ENCODE results near the gene ELOVL2.
A peak's percentile ranks its signal among the peaks of the same experiment; 100 is the strongest.
"Not testable (repeated sequence)": the region's sequence is repeated elsewhere in the genome, so short reads cannot be mapped to it uniquely, and the experiment has no call there.

The ELOVL2 gene

DNA sequence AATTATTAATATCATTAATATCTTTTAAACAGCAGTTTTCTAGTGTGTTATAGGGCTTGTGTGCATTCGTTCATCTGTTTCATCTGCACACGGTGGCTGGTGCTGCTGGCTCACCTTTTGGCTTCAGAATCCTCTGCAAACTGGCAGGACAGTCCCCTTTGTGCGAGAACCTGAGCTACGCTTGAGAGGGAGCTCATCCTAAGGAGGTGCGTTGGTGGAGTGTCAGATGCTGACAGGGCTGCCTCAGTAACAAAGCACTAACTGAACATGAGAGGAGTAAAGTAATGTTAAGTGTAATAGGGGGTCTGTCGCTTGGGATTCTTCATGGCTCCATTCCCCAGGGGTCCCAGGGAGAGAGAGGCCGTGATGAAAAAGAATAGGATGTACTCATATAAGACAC lies 22.4 kb downstream of the ELOVL2 start:
- DNase-seq (ENCODE audit: low read depth in 2 of 2), result no peak

DNA sequence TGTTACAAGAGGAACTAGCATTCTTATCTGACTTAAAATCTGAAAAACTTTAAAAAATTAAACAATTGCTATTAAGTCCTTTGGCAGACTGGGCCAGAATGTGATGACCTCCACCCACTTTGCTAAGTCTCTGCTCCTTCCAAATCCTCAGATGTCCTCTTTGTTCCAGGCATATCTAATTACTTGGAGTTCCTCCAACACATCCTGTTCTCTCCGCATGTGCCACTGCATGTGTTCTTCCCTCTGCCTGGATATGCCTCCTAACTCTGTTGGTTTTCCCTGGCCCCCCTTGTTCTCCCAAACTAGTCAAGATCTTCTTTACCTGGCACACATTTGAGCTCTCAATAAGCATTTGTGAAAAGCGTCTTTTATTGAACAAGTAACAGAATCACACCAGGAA lies 23.1 kb downstream of the ELOVL2 start:
- no peak for DNase-seq (ENCODE audit: low read depth in 2 of 2)

DNA sequence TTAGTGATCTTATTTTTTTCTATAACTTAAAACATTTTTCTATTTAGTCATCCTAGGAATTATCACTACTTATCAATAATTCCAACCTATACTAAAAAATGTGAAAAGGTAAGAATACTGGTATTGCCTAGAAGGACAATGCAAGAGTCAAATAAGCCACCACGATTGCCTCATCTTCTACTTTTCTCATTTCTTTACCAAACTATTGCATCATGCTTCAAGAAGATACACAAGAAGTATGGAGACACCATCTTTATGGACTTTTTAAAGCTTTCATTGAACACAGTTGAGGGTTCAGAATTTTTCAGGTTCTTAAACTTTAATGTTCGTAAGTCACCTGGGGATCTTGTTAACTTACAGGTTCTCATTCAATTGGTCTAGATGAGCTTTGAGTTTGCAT lies 25.9 kb downstream of the ELOVL2 start:
- no peak for DNase-seq (ENCODE audit: low read depth in 2 of 2)

DNA sequence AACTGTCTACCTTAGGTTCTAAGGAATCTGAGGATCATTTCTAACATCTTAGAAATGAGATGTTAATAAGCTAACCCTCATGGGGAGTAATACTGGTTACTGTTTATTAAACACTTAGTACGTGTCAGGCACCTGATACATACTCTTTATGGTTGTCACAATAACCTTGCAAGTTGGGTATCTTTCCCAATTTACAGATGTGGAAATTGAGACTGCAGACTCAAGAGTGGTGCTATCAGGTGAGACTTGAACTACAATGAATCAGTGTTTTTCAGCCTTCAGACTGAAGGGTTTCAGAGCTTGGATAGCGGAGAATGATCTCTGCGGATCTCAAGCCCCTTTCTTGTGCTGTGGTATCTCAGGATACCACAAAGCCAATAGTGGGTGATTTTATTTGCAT lies 27.0 kb downstream of the ELOVL2 start:
- DNase-seq (ENCODE audit: low read depth in 2 of 2), result no peak

DNA sequence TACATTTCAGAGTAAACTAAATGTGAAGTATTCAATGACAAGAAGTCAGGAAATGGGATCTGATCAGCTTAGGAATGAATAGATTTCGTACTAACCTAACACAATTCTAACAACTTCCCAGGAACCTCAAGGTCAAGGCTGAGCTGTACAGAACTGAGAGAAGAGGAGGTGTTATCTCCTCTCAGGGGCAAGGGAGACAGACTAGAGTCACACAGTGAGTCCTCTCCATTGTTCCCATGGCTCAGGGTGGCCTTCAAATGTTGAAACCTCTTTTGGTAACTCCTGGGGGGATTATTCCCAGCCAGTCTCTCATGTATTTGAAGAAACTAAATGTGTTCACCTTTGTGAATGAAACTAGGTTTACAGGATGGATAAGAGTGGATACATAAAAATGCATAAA lies 27.7 kb downstream of the ELOVL2 start:
- no peak for DNase-seq (ENCODE audit: low read depth in 2 of 2)

DNA sequence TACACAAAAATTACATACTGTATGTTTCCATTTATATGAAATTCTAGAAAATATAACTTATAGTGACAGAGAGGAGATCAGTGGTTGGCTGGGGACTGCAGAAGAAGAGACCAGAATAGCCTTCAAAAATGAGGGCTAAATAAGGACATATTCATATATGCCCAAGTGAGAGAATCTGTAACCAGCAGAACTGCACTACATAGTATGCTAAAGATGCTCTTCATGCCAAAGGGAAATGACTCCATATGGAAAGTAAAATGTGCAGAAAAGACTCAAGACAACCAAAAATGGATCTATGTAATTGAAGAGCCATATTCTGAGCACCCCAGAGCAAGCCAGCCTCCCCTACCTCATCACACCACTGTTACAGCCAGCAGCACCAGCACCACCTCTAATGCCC lies 29.0 kb downstream of the ELOVL2 start:
- DNase-seq (ENCODE audit: low read depth in 2 of 2), result no peak

DNA sequence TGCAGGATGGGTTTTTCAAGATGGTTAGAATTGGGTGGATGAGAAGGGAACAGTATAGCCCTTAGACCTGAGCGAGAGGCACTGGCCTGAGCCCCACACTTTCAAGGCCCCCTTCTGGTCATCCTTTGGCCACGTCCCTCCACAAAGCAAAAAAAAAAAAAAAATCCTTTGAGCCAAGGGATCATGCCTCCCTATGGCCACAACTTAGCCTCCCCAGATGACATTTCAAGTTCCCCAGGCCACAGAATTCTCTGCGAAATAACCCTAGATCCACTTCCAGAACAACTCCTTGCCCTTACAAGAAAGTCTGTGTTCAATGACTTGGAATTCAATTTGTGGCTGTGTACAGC lies 30.4 kb downstream of the ELOVL2 start:
- DNase-seq (ENCODE audit: low read depth in 2 of 2), result no peak

DNA sequence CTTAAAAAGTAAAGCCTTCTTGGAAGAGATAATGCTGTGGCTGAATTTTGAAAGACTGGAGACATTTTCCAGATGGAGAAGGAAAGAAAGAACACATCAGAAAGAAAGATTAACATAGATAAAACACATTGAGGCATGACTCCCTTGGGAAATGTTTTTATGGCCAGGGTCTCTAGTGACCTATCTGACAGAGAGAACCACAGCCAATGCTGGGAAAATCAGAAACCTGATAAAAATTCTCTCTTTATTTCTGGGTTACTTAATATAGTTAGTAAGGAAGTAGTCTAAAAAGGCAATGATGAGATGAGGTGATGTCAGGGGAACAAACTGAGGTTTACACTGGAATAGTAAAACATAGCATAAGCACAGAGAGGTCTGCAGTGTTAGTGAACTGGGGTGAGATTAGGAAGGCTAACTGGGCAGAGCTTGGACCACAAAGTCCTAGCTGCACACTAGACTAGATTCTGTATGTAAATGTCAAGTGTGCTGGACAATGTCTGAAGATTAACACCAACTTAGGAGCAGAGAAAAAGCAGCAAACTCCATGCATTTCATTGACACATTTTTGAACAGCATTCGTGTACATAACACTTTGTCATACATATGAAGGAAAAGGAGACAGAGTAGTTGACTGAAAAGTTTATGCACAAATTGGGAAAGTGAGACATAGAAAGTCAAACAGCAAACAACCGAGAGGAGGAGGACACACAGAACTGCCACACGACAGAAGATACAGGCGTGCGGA lies 31.0 kb downstream of the ELOVL2 start:
- no peak for DNase-seq (ENCODE audit: low read depth in 2 of 2)

DNA sequence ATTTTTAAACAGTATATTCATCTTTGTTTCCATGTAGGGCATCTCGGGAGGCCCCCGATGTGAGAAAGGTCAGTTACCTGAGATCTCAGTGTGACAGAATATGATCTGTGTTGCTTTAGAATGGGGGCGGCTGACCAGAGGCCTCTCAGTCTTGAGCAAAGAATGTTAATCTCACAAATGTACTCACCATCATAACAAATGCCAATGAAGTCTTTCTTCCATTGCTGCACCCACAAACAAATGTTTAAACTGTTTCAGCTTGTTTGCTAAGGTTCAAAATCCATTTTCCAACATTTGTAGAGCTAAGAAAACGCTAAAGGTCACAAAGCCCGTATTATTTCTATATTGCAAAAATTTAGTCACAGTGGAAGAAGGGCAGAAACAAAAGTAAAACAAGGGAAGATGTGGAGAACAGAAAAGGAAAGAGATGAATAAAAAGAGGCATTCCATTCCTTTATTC lies 31.8 kb downstream of the ELOVL2 start:
- no peak for DNase-seq (ENCODE audit: low read depth in 2 of 2)

DNA sequence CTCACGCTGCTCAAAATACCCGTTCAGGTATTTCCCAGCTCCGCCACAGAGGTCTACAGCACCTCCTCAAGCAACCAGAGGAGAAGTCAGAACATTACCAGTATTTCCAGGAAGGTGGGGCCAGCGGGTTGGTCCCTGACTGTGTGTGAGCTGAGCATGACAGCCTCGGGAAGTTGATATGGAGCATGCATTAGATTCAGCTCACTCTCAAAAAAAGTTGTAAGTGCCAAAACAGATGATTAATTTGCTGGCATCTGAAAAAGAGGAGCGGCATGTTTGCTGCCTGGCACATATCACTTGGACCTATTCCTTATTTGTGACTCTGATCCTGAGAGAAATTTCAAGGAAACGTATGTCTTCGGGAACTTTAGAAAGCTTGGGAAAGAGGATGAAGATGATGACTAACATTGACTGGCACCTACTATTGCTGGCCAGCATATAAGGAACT lies 32.3 kb downstream of the ELOVL2 start:
- DNase-seq (ENCODE audit: low read depth in 2 of 2), result no peak

DNA sequence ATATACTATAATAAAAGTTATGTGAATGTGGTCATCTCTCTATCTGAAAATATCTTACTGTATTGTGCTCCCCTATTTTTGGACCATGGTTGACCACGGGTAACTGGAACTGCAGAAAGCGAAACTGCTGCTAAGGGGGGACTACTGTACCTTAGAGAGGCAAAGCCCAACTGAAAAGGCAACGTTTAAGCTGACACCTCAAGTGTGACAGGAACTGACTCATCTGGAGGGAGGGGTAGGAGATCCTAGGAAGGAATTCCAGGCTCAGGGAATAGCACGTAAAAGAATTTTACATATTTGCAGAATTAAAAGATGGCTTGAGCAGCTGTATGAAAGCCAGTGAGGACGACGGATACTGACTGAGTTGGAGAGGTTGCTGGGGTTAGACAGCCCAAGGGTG lies 34.8 kb downstream of the ELOVL2 start:
- DNase-seq (ENCODE audit: low read depth in 2 of 2), result peak in 1 of 2 experiments; percentile 47

DNA sequence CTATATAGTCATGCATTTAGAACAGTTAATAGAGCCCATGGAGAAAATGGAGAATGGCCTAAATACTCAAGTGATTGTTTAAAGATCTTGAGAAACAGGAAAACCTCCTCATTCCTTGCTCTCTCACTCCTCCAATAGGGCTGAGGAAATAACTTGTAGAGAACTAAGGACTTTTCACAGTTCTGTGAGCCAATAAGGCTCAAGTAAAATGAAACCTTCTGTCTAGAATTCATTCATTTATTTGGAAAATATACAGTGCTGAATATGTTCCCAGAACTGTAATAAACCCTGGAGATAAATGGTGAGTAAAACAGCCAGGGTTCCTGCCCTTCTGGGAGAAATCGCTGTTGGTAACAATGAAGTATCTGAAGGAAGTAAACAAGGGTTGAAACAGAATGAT lies 35.3 kb downstream of the ELOVL2 start:
- peak; percentile 38 to 44 for DNase-seq (ENCODE audit: low read depth in 2 of 2)

DNA sequence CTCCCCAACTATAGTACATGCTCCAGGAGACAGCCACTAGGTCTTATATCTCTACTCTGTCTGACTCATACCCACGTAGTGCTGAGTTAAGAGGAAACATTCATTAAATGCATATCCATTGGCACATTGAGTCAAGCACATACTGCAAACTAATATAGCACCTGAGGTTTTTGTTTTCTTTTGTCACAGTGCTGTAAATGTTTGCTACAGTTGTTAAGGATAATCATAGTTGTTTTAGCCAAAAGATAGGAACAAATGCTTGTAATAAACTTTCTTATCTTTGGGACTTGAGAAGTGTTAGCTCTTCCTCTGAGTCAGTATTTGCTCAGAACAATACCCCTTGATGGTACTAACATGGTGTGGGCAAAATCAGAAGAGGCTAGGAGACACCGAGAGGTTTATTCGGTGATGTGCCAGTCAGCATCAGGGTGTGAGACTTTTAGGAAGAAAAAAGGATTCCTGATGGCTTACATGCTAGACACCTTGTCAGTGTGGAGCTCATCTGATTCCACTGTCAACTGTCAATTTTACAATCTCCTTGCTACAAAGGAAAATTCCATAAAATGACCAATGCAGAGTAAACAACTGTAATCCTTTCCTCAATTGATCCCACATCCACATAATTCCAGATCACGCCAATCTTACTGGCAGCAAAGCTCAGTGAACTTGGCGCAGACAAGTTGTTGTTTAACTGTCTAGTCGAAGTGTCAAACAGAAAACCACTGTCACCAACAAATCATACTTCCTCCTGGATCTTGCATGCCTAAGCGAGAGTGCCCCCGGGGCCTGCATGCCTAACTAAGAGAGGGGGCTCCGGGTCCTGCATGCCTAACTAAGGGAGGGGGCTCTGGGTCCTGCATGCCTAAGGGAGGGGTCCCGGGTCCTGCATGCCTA lies 36.1 kb downstream of the ELOVL2 start:
- DNase-seq (ENCODE audit: low read depth in 2 of 2), result no peak

DNA sequence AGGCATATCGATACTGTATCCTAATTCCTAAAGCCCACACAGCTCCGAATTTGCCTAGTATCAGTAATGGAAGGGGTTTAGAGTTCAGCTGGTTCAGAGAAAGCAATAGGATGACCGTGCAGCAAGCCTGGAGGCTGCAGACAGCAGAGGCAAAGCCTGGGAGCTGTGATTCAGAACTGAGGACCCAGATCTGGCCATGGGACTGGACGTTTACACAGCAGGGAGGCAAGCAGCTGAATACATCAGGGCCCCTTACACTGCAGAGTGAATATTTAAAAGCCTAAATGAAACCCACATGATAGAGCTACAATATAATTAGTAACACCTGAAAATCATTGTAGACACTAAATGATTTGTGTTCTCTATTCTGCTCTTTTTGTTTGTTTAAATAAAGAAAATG lies 38.0 kb downstream of the ELOVL2 start:
- peak; percentile 52 to 60 for DNase-seq (ENCODE audit: low read depth in 2 of 2)

DNA sequence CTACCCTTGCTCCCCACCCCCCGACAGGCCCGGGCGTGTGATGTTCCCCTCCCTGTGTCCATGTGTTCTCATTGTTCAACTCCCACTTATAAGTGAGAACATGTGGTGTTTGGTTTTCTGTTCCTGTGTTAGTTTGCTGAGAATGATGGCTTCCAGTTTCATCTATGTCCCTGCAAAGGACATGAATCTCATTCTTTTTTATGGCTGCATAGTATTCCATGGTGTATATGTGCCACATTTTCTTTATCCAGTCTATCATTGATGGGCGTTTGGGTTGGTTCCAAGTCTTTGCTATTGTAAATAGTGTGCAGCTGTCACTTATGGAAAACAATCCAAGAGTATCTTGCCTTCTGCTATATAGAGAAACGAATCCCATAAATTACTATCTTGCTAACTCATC lies 40.8 kb downstream of the ELOVL2 start:
- not testable (repeated sequence) for DNase-seq (ENCODE audit: low read depth in 2 of 2)

DNA sequence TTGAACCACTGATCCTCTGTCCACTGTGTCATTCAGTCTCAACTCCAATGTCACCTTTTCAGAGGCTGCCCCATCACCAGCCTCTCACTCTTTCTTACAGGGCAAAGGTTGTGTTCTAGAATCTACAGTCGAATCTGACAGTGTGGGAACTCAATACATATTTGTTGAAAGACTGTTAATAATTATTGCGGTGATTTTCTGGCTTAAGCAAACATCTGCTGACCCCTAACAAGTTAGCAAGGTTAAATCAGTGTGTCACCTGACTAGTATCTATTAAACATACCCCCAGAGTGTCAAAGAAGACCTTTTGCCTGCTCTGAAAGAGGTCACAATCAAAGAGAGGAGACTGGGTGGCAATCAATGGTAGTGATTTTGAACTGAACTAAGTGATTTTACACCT lies 41.9 kb downstream of the ELOVL2 start:
- no peak for DNase-seq (ENCODE audit: low read depth in 2 of 2)

DNA sequence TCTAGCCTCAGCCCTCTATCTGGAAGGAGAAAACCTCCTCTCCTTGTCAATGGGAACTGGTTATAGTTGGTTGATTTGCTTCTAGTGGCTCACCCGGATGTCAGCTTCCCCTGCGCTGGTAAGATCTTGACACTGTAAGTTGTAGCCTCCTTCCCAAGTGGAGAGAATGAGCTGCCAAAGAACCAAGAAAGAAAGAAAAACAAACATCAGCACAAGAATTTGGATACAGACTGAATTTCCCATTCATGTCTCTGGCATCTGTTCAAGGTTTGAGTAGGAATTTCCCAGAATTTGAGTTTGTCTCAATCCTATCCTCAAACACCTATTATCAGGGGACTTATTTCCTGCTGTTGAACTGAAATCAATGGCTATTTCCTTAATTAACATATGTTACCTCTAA lies 44.1 kb downstream of the ELOVL2 start:
- DNase-seq (ENCODE audit: low read depth in 2 of 2), result no peak

DNA sequence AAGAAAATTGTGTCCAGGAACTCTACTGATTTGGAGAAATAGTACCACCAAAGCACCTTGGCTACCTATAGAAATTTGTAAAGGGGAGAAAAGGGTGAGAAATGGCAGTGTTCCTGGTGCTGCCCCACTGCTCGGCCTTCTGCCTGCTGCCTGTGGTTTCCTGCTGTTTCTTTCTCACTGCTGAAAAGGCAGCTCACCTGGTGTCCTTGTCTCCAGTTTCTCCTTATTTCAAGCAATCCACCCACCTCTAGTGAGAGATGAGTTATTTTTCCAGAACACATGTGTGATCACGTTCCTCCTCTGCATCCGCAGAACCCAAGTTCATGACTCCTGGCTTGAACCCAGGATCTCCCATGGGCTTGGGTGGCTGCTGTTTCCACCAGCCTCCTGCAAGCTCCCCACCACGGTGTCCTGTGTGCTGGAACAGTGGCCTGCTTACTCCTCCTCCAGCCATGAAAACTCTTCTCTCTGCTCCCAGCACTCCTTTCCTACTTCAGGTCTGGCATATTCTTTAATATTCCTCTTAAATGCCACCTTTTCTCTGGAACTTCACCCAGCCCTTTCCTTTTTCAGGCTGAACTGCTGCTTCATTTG lies 48.9 kb downstream of the ELOVL2 start:
- DNase-seq (ENCODE audit: low read depth in 2 of 2), result no peak

DNA sequence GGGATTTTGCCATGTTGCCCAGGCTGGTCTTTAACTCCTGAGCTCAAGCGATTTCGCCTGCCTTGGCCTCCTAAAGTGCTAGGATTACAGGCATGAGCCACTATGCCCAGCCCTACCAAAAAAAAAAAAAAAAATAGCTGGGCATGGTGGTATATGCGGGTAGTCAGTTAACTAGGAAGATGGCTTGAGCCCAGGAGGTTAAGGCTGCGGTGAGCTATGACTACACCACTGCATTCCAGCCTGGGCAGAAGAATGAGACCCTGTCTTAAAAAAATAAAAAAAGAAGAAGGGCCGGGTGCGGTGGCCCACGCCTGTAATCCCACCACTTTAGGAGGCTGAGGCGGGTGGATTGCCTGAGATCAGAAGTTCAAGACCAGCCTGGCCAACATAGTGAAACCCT lies 50.2 kb downstream of the ELOVL2 start:
- no peak for DNase-seq (ENCODE audit: low read depth in 2 of 2)

DNA sequence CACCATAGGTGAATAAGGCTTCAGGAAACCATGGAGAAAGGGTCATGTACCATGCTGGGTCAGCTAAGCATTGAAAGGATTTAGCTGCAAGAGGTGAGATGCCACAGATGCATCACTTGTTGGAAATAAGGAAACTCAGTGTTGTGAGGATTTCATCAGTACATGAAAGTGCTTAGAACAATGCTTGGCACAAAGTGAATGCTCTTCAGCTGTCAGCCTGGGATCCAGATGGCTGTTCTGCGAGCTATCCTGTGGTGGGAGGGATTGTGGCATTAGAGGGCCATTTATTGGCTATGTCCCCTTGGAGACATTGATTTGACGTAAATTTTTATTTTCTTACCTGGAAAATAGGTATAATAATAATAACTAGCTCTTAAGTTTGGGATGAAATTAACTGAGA lies 53.0 kb downstream of the ELOVL2 start:
- DNase-seq (ENCODE audit: low read depth in 2 of 2), result no peak

DNA sequence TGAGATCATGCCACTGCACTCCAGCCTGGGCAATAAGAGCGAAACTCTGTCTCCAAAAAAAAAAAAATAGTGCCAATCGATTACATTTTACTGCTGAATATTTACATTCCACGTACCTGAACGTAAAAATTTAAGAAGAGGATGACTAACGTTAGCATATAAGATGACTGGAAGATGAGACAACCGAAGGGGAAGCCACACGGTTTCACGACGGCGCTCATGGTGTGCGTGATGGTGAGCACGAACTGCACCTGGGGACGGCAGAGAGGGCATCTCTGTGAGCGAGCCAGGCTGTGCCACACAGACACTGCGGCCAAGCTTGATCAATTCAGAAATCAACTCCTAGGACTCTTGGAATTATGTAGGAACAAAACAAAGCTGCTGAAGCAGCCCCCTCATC lies 54.5 kb downstream of the ELOVL2 start:
- DNase-seq (ENCODE audit: low read depth in 2 of 2), result no peak

DNA sequence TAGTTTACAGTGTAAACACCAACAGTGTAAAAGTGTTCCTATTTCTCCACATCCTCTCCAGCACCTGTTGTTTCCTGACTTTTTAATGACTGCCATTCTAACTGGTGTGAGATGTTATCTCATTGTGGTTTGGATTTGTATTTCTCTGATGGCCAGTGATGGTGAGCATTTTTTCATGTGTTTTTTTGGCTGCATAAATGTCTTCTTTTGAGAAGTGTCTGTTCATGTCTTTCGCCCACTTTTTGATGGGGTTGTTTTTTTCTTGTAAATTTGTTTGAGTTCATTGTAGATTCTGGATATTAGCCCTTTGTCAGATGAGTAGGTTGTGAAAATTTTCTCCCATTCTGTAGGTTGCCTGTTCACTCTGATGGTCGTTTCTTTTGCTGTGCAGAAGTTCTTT lies 59.1 kb downstream of the ELOVL2 start:
- DNase-seq (ENCODE audit: low read depth in 2 of 2), result not testable (repeated sequence)

DNA sequence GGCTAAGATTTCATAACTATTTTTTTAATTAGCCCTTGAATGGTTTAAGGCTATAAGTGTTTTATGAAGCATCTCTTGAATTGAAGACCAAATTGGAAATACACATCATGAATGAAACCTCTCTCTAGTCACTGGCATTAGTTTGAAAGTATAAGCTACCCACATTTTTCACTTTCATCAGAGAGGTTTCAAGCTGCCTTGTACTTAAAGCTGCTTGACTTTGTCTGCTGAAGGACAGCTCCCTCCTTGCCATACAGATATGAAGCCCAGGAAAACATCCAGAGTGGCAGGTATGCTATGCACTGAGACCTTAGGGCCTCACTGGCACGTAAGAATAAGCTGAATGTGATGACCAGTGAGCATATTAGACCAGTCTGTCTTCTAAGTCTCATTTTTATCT lies 62.7 kb downstream of the ELOVL2 start:
- DNase-seq (ENCODE audit: low read depth in 2 of 2), result no peak
